Activated CD8-positive, alpha-beta memory T cell treated with anti-CD3 and anti-CD28 coated beads, Interleukin-2, amount 50 U/mL, for 4 hours (primary cell): ENCODE data around the gene MT1B.
"Not testable (repeated sequence)": the region's sequence is repeated elsewhere in the genome, so short reads cannot be mapped to it uniquely, and the experiment has no call there.

Experiments
- DNase-seq: peaks from one replicate; pipeline ENCODE4 v3.0.0-alpha.2; 2020

MT1B gene

GRCh38 chr16:56669840-56670619 lies 18.3 kb downstream of the MT1B start:
- DNase-seq, result no peak

- DNase-seq, result no peak
Measured at GRCh38 chr16:56670620-56670934, 18.9 kb downstream of the MT1B start.

- not testable (repeated sequence) for DNase-seq
Measured at GRCh38 chr16:56671691-56672090, 20.0 kb downstream of the MT1B start.

GRCh38 chr16:56672171-56672570 lies 20.5 kb downstream of the MT1B start:
- DNase-seq, result not testable (repeated sequence)

GRCh38 chr16:56672761-56673536 lies 21.3 kb downstream of the MT1B start:
- DNase-seq, result no peak

GRCh38 chr16:56673921-56674320 lies 22.2 kb downstream of the MT1B start:
- no peak for DNase-seq

- not testable (repeated sequence) for DNase-seq
Measured at GRCh38 chr16:56674570-56674969, 22.9 kb downstream of the MT1B start.

- peak; percentile 57 for DNase-seq
Measured at GRCh38 chr16:56675685-56676210, 24.1 kb downstream of the MT1B start.

- DNase-seq, result no peak
Measured at GRCh38 chr16:56677474-56677873, 25.8 kb downstream of the MT1B start.

GRCh38 chr16:56679078-56679730 lies 27.5 kb downstream of the MT1B start:
- no peak for DNase-seq

- DNase-seq, result no peak
Measured at GRCh38 chr16:56679818-56680217, 28.1 kb downstream of the MT1B start.

- DNase-seq, result peak; percentile 86
Measured at GRCh38 chr16:56681939-56682702, 30.4 kb downstream of the MT1B start, which contains the start of gene MT1X. Gene MT1X (plus strand): TSS chr16:56682470. CDS start chr16:56682541, 71 bp downstream.

- no peak for DNase-seq
Measured at GRCh38 chr16:56682703-56683397, 31.2 kb downstream of the MT1B start.

GRCh38 chr16:56683424-56684172 lies 31.9 kb downstream of the MT1B start:
- DNase-seq, result no peak

- DNase-seq, result no peak
Measured at GRCh38 chr16:56684256-56684925, 32.7 kb downstream of the MT1B start.

GRCh38 chr16:56684926-56685590 lies 33.4 kb downstream of the MT1B start:
- DNase-seq, result no peak

GRCh38 chr16:56686758-56687157 lies 35.1 kb downstream of the MT1B start:
- no peak for DNase-seq

- DNase-seq, result no peak
Measured at GRCh38 chr16:56688762-56689161, 37.1 kb downstream of the MT1B start.

GRCh38 chr16:56689171-56689570 lies 37.5 kb downstream of the MT1B start:
- DNase-seq, result no peak
